ENCODE data around the gene TMEM119.

DNA sequence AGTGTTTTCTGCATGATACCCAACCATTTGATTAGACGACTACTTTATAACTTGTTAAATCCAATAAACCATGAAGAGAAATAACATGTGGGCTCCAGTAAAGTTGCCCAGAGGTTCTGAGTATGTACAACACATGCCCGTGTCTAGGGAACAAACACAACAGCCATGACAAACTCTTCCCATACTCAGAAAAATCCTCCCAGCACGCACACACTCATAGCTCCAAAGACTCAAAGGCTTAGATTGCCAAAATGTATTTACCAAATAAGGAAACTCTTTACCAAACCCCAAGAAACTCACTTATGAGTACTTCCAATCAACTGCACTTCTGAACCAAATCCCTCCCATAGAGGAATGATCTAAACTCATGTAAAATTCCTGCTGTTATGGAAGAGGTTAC is 54.2 kb downstream of the TMEM119 start:
- TF ChIP-seq, protein P1, sequence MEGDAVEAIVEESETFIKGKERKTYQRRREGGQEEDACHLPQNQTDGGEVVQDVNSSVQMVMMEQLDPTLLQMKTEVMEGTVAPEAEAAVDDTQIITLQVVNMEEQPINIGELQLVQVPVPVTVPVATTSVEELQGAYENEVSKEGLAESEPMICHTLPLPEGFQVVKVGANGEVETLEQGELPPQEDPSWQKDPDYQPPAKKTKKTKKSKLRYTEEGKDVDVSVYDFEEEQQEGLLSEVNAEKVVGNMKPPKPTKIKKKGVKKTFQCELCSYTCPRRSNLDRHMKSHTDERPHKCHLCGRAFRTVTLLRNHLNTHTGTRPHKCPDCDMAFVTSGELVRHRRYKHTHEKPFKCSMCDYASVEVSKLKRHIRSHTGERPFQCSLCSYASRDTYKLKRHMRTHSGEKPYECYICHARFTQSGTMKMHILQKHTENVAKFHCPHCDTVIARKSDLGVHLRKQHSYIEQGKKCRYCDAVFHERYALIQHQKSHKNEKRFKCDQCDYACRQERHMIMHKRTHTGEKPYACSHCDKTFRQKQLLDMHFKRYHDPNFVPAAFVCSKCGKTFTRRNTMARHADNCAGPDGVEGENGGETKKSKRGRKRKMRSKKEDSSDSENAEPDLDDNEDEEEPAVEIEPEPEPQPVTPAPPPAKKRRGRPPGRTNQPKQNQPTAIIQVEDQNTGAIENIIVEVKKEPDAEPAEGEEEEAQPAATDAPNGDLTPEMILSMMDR (IDR thresholded peaks at IDR 0.05), result no peak
- TF ChIP-seq EP300 (IDR thresholded peaks at IDR 0.05), result no peak
